Small intestine (tissue), 7 donors: ENCODE data around the gene NUDT15. TPM values are rescaled to one million over a fixed set of nuclear protein-coding genes. Genes with fewer than 3 reads are reported as not detected.

Source experiments
- DNase-seq, 2 donors: peaks; one replicate each; pipeline versions ENCODE4 v3.0.0 to v3.0.0-alpha.2; 2013
- FAIRE-seq: peaks from 2 replicates; lab custom pipeline; 2012; peaks lifted over from hg19 to GRCh38; lab: Jason Lieb, UNC
- H3K27ac ChIP-seq, 3 donors: one replicate each; pipeline ENCODE4 v1.5.1; 2013; ENCODE audit warnings: low read length in 2 of 3, mild to moderate bottlenecking in 2 of 3, control low read depth in 1 of 3, inconsistent platforms in 1 of 3, low read depth in 1 of 3, moderate library complexity in 1 of 3
- H3K27me3 ChIP-seq, 3 donors: one replicate each; pipeline ENCODE4 v1.6.1; 2013; ENCODE audit warnings: low read length in 3 of 3, inconsistent platforms in 1 of 3; ENCODE audit not compliant: control insufficient read depth in 3 of 3, insufficient read depth in 3 of 3
- H3K36me3 ChIP-seq, 3 donors: one replicate each; pipeline ENCODE4 v1.6.1; 2013; ENCODE audit warnings: low read length in 3 of 3, inconsistent platforms in 1 of 3, low read depth in 1 of 3, mild to moderate bottlenecking in 1 of 3, moderate library complexity in 1 of 3; ENCODE audit not compliant: control insufficient read depth in 3 of 3, insufficient read depth in 2 of 3
- H3K4me1 ChIP-seq, 3 donors: one replicate each; pipeline ENCODE4 v1.6.1; 2013; ENCODE audit warnings: low read length in 2 of 3, inconsistent platforms in 1 of 3, low read depth in 1 of 3, mild to moderate bottlenecking in 1 of 3, moderate library complexity in 1 of 3; ENCODE audit not compliant: control insufficient read depth in 3 of 3, insufficient read depth in 2 of 3
- H3K4me3 ChIP-seq, 3 donors: one replicate each; pipeline ENCODE4 v1.5.1; 2013; ENCODE audit warnings: low read length in 3 of 3, control low read depth in 1 of 3, inconsistent platforms in 1 of 3, low read depth in 1 of 3, mild to moderate bottlenecking in 1 of 3, moderate library complexity in 1 of 3
- H3K9me3 ChIP-seq, 2 donors: one replicate each; pipeline ENCODE4 v1.6.1; 2013; ENCODE audit warnings: low read depth in 1 of 2, low read length in 1 of 2; ENCODE audit not compliant: control insufficient read depth in 2 of 2, insufficient read depth in 1 of 2
- WGBS, 3 donors: extraction: QIAGEN DNeasy Blood & Tissue Kit; methylation state at CpG; one replicate each; pipeline ENCODE4 v1.1.7; 2013; 5-methylcytosine and 5-hydroxymethylcytosine counted together
- polyA plus RNA-seq, 4 donors: library from polyadenylated mRNA; stranded (reverse) in 3 of 4; unstranded in 1 of 4; fragments of 200-250 nt in 3 of 4; fragments of 120-200 nt in 1 of 4; gene quantifications; one replicate each; pipeline versions ENCODE4 v1.2.1 to v1.2.3, GENCODE V29; 2013
- donor health status: healthy with polysubstance abuse.
- donor health status: control.
- donor health status: control.
- donor health status: Bipolar disorder and iron deficiency.
- donor health status: healthy.

The NUDT15 gene
- polyA plus RNA-seq, 4 donors = 13.2 to 33.9 (median 23.8) TPM

GRCh38 chr13:48018637-48019036 lies 18.9 kb upstream of the NUDT15 start:
- Histone ChIP-seq H3K4me1 (no peaks in the 10 kb centered on the region), H3K27ac (no peak overlapping the region), H3K4me3 (no peak overlapping the region), H3K27me3 (no peaks in the 10 kb centered on the region), H3K36me3 (peaks cover 0 to 2% (median 0%) of the 10 kb centered on the region in 3 donors), H3K9me3 (no peaks in the 10 kb centered on the region)
- 91 to 93% (median 92%) methylated on average over 2 of the region's 2 CpGs for WGBS, 3 donors
- FAIRE-seq (no peak), DNase-seq (no peak)

- FAIRE-seq (no peak), DNase-seq (no peak)
- Histone ChIP-seq H3K9me3 (no peaks in the 10 kb centered on the region), H3K27me3 (no peaks in the 10 kb centered on the region), H3K36me3 (no peaks in the 10 kb centered on the region), H3K4me3 (no peak overlapping the region), H3K4me1 (no peaks in the 10 kb centered on the region), H3K27ac (no peak overlapping the region)
- WGBS, 3 donors = 8 to 98% (median 83%) methylated on average over 1 of the region's 1 CpG
Measured at GRCh38 chr13:48019796-48020195, 17.7 kb upstream of the NUDT15 start.

- Histone ChIP-seq H3K4me3 (no peak overlapping the region), H3K27ac (no peak overlapping the region), H3K4me1 (no peaks in the 10 kb centered on the region), H3K36me3 (peaks cover 0 to 6% (median 2%) of the 10 kb centered on the region in 3 donors), H3K27me3 (no peaks in the 10 kb centered on the region), H3K9me3 (peaks cover 3 to 22% of the 10 kb centered on the region in 2 donors)
- FAIRE-seq (no peak), DNase-seq (no peak)
Measured at GRCh38 chr13:48028066-48028465, 9.5 kb upstream of the NUDT15 start.

GRCh38 chr13:48029859-48030258 lies 7.7 kb upstream of the NUDT15 start:
- FAIRE-seq = no peak
- no peak overlapping the region for H3K4me3 ChIP-seq

GRCh38 chr13:48038761-48039160 lies 1.2 kb downstream of the NUDT15 start:
- Histone ChIP-seq H3K4me3 (no peak overlapping the region), H3K27ac (peak overlapping the region; percentile 46 to 98 (median 90)), H3K36me3 (peaks cover 0 to 2% (median 0%) of the 10 kb centered on the region in 3 donors), H3K27me3 (no peaks in the 10 kb centered on the region), H3K9me3 (peaks cover 0 to 8% of the 10 kb centered on the region in 2 donors), H3K4me1 (peaks cover 7 to 16% (median 9%) of the 10 kb centered on the region in 3 donors)
- WGBS, 3 donors = 80 to 81% (median 81%) methylated on average over 1 of the region's 1 CpG
- DNase-seq (peak; percentile 25 to 29), FAIRE-seq (no peak)

More at GRCh38 chr13:48029859-48030258, 7.7 kb upstream of the NUDT15 start:
- Histone ChIP-seq H3K4me1 (no peaks in the 10 kb centered on the region), H3K9me3 (peaks cover 3 to 22% of the 10 kb centered on the region in 2 donors), H3K36me3 (peaks cover 0 to 6% (median 2%) of the 10 kb centered on the region in 3 donors), H3K27me3 (no peaks in the 10 kb centered on the region), H3K27ac (no peak overlapping the region)
- 72 to 88% (median 87%) methylated on average over 2 of the region's 2 CpGs for WGBS, 3 donors
- no peak for DNase-seq

- FAIRE-seq = peak; percentile 59
- peak overlapping the region; percentile 57 to 61 (median 61) for H3K27ac ChIP-seq
- DNase-seq = peak; percentile 85 to 92
Measured at GRCh38 chr13:48040049-48040448, 2.5 kb downstream of the NUDT15 start.

GRCh38 chr13:48040896-48041295 lies 3.4 kb downstream of the NUDT15 start:
- DNase-seq = no peak
- Histone ChIP-seq H3K9me3 (peaks cover 0 to 8% of the 10 kb centered on the region in 2 donors), H3K36me3 (peaks cover 0 to 1% (median 0%) of the 10 kb centered on the region in 3 donors), H3K4me3 (no peak overlapping the region), H3K4me1 (peaks cover 7 to 16% (median 9%) of the 10 kb centered on the region in 3 donors), H3K27ac (peak overlapping the region in 1 of 3 donors; percentile 64), H3K27me3 (no peaks in the 10 kb centered on the region)
- no peak for FAIRE-seq
- 78 to 89% (median 88%) methylated on average over 1 of the region's 1 CpG for WGBS, 3 donors

More at GRCh38 chr13:48040049-48040448, 2.5 kb downstream of the NUDT15 start:
- H3K4me3 ChIP-seq = no peak overlapping the region
- peaks cover 0 to 8% of the 10 kb centered on the region in 2 donors for H3K9me3 ChIP-seq
- H3K36me3 ChIP-seq = peaks cover 0 to 2% (median 0%) of the 10 kb centered on the region in 3 donors
- peaks cover 7 to 16% (median 9%) of the 10 kb centered on the region in 3 donors for H3K4me1 ChIP-seq
- H3K27me3 ChIP-seq = no peaks in the 10 kb centered on the region

GRCh38 chr13:48042894-48043293 lies 5.4 kb downstream of the NUDT15 start:
- Histone ChIP-seq H3K4me3 (no peak overlapping the region), H3K9me3 (peaks cover 0 to 8% of the 10 kb centered on the region in 2 donors), H3K27me3 (no peaks in the 10 kb centered on the region), H3K4me1 (peaks cover 7 to 13% (median 7%) of the 10 kb centered on the region in 3 donors), H3K36me3 (peaks cover 0 to 7% (median 2%) of the 10 kb centered on the region in 3 donors), H3K27ac (peak overlapping the region in 1 of 3 donors; percentile 44)
- FAIRE-seq (peak; percentile 39), DNase-seq (peak; percentile 45 to 83)
- 26 to 64% (median 38%) methylated on average over 2 of the region's 2 CpGs for WGBS, 3 donors
